Heart left ventricle (tissue), 13 donors: ENCODE data around the gene CABLES1.

Source experiments
- CTCF ChIP-seq, 12 donors: fragments of 200-600 bp; sonication (generic) in 4 of 12; IDR thresholded peaks; one replicate each; pipeline versions ENCODE4 v1.5.0 to v1.8.0; 2018 to 2022; ENCODE audit warnings: antibody characterized with exemption in 12 of 12, mild to moderate bottlenecking in 5 of 12
- POLR2A ChIP-seq, 2 donors: fragments of 450-650 bp; IDR thresholded peaks; one replicate each; pipeline ENCODE4 v1.6.1; 2017; ENCODE audit warnings: antibody characterized with exemption in 2 of 2, mild to moderate bottlenecking in 2 of 2, moderate library complexity in 2 of 2
- donor health status: ischemic (EF 13 %, LVEDD 7.1; RV severe dilation, severe dysfunction).
- donor health status: DM: no; HTN: yes; CAD: no.
- donor health status: DM: no; HTN: no; CAD: no.
- donor health status: ischemic (EF 25% LVEDD 6.9; RV normal size, moderate dysfunction).
- donor health status: ischemic (EF 25% LVEDD 5.7; RV mildly dilated, moderate dysfunction).
- donor health status: ischemic (EF 35%, LVEDD 5.7; RV mildly dilated, moderate dysfunction).
- donor health status: nonischemic (EF 11% LVEDD 7.7; RV severe dilation, severe dysfunction).
- donor health status: DM: yes; HTN: yes; CAD: no.
- donor health status: PGD.
- donor health status: ischemic (EF 29% LVEDD 5.4; RV normal size, mild dysfunction).
- donor health status: nonischemic (EF 23%, LVEDD 6.1; RV moderate dilation, normal function).

- TF ChIP-seq CTCF (IDR thresholded peaks at IDR 0.05) (no peak), POLR2A (IDR thresholded peaks at IDR 0.05) (no peak)
These were observed 59.1 kb downstream of the CABLES1 start for GRCh38 chr18:23194155-23194996.
